HEK293T (cell line): Measurements from ENCODE around the gene ST8SIA6.
A peak's percentile ranks its signal among the peaks of the same experiment; 100 is the strongest.

Experiments used
- CTCF ChIA-PET: fragments of 350-600 bp; formaldehyde crosslinking; extraction: SDS; loops from one replicate; lab custom pipeline; 2021; ENCODE audit warnings: antibody characterized with exemption, inconsistent platforms; lab: Yijun Ruan, JAX
- POLR2A ChIA-PET: fragments of 350-600 bp; formaldehyde crosslinking; extraction: SDS; loops from one replicate; lab custom pipeline; 2020; ENCODE audit warnings: antibody characterized with exemption, inconsistent platforms; lab: Yijun Ruan, JAX
- DNase-seq: peaks from one replicate; pipeline ENCODE4 v3.0.0; 2012; ENCODE audit warnings: mixed read lengths; ENCODE audit errors: extremely low spot score
- ARNT ChIP-seq: fragments of 450-650 bp; IDR thresholded peaks from 2 replicates; pipeline ENCODE4 v1.6.1; 2017; ENCODE audit warnings: mild to moderate bottlenecking
- BHLHE40 ChIP-seq: fragments of 450-650 bp; IDR thresholded peaks from 2 replicates; pipeline ENCODE4 v1.6.1; 2016; ENCODE audit warnings: mild to moderate bottlenecking, moderate library complexity, borderline replicate concordance
- CTBP1 ChIP-seq: fragments of 450-650 bp; IDR thresholded peaks from 2 replicates; pipeline ENCODE4 v1.6.1; 2016; ENCODE audit warnings: borderline replicate concordance
- ELF4 ChIP-seq: fragments of 450-650 bp; IDR thresholded peaks from 2 replicates; pipeline ENCODE4 v1.6.1; 2017; ENCODE audit warnings: antibody characterized with exemption
- FOXA1 ChIP-seq: fragments of 450-650 bp; IDR thresholded peaks from 2 replicates; pipeline ENCODE4 v1.6.1; 2016; ENCODE audit warnings: mild to moderate bottlenecking
- FOXK2 ChIP-seq: fragments of 450-650 bp; IDR thresholded peaks from 2 replicates; pipeline ENCODE4 v1.6.1; 2016; ENCODE audit warnings: mild to moderate bottlenecking
- FOXM1 ChIP-seq: fragments of 450-650 bp; IDR thresholded peaks from 2 replicates; pipeline ENCODE4 v1.6.1; 2017; ENCODE audit warnings: mild to moderate bottlenecking, borderline replicate concordance
- HDGF ChIP-seq: fragments of 450-650 bp; IDR thresholded peaks from 2 replicates; pipeline ENCODE4 v1.6.1; 2017; ENCODE audit warnings: antibody characterized with exemption, borderline replicate concordance
- L3MBTL2 ChIP-seq: fragments of 450-650 bp; conservative IDR thresholded peaks from 2 replicates; pipeline ENCODE4 v1.6.1; 2016; ENCODE audit warnings: mild to moderate bottlenecking
- LEF1 ChIP-seq: fragments of 450-650 bp; IDR thresholded peaks from 2 replicates; pipeline ENCODE4 v1.6.1; 2017; ENCODE audit warnings: mild to moderate bottlenecking, borderline replicate concordance
- NFRKB ChIP-seq: fragments of 450-650 bp; IDR thresholded peaks from 2 replicates; pipeline ENCODE4 v1.6.1; 2016; ENCODE audit warnings: mild to moderate bottlenecking, moderate library complexity
- SP1 ChIP-seq: fragments of 450-650 bp; IDR thresholded peaks from 2 replicates; pipeline ENCODE4 v1.6.1; 2017
- SUZ12 ChIP-seq: fragments of 450-650 bp; IDR thresholded peaks from 2 replicates; pipeline ENCODE4 v1.6.1; 2016; ENCODE audit warnings: mild to moderate bottlenecking
- TARDBP ChIP-seq: fragments of 450-650 bp; IDR thresholded peaks from 2 replicates; pipeline ENCODE4 v1.6.1; 2016
- ZNF384 ChIP-seq: fragments of 450-650 bp; IDR thresholded peaks from 2 replicates; pipeline ENCODE4 v1.6.1; 2016
- TF ChIP-seq, protein P1 (sequence below): fragments of 450-650 bp; IDR thresholded peaks from 2 replicates; pipeline ENCODE4 v1.6.1; 2016

Gene ST8SIA6

DNA sequence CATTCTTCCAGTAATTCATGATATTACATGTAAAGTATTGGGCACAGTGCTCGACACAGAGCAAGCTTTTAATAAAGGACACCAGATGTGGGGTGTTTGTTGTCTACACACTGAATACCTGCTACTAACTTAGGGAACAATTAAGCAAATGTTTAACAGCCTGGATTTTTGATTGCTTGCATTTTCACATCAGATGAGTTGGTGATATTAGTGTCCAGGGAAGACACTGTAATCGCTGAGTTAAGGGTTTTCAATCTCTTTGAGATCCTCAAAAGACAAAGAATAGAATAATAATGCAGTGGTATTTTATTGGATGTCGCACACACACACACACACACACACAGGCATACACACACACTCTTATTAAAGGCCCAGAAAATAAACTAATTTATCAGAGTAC is 147.3 kb downstream of the ST8SIA6 start:
- DNase-seq = no peak
- CTCF ChIA-PET = no interaction called here
- POLR2A ChIA-PET = no interaction called here
- TF ChIP-seq CTBP1 (no peak), NFRKB (no peak), ELF4 (no peak), SUZ12 (no peak)

DNA sequence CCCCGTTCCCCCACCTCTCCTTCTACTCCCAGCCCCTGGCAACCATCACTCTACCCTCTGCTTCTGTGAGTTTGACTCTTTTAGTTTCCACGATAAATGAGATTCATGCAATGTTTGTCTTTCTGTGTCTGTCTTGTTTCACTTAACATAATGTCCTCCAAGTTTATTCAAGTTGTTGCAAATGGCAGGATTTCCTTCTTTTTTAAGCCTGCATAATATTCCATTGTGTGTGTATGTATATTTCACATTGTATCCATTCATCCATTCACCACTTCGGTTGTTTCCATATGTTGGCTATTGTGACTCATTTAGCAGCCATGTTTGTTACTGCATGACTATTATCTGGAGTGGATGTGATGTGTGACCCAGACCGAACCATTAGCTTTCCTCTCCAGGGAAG is 162.0 kb downstream of the ST8SIA6 start:
- POLR2A ChIA-PET = no interaction called here
- no peak for TF ChIP-seq ZNF384
- TF ChIP-seq, protein P1, sequence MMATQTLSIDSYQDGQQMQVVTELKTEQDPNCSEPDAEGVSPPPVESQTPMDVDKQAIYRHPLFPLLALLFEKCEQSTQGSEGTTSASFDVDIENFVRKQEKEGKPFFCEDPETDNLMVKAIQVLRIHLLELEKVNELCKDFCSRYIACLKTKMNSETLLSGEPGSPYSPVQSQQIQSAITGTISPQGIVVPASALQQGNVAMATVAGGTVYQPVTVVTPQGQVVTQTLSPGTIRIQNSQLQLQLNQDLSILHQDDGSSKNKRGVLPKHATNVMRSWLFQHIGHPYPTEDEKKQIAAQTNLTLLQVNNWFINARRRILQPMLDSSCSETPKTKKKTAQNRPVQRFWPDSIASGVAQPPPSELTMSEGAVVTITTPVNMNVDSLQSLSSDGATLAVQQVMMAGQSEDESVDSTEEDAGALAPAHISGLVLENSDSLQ = 0 out of 2 replicates have a peak, but pooled peaks have one; percentile 18
- CTCF ChIA-PET = no interaction called here
- DNase-seq = no peak

DNA sequence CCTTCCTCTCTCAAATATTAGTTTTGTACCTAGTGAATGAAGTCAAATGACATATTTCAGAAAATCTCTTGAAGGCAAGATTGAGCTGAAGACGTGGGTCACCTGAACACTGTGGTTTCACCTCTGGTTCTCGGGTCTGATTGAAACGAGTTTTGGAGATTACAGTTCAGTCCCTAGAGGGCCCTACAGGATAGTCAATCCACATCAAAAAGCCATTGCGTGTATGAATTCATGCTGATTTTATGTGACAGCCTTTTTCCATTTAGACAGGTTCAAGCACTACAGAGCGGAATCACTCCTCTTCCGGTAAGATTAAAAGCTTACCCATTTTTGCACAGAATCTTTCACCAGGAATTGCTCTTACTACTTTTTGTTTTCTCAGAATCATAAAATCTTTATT is 164.2 kb downstream of the ST8SIA6 start:
- ChIA-PET POLR2A (no interaction called here), CTCF (interaction anchor here (0.6 to 1.1 kb wide), 4 partner anchors 51 to 1790 kb away, joined by 3 to 4 read pairs (median 4); no protein-coding TSS in a partner anchor)
- DNase-seq = peak; percentile 31
- TF ChIP-seq LEF1 = no peak
- TF ChIP-seq, protein P1 = peak; percentile 30; the same call in 1 of the 2 replicates

DNA sequence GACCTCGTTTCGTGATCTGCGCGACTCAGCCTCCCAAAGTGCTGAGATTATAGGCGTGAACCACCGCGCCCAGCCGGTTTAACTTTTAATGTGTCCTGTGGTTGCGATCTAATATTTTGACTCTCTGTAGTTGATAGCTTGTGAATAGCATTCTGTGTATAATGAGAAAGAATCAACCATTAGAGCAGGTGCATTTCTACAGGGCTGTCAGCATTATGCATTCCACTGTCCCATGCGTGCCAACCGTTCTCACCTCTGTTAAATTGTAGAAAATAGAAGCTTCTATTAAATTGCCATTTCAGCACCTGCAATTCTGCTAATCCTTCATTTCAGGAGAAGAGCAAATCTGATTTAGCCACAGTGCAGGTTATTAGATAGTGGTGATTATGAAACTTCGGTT is 164.6 kb downstream of the ST8SIA6 start:
- ChIA-PET POLR2A (no interaction called here), CTCF (interaction anchor here (0.6 to 1.1 kb wide), 4 partner anchors 51 to 1790 kb away, joined by 3 to 4 read pairs (median 4); no protein-coding TSS in a partner anchor)
- TF ChIP-seq FOXK2 (no peak), FOXA1 (no peak), ELF4 (no peak), SP1 (no peak), SUZ12 (no peak), HDGF (no peak), ARNT (no peak), BHLHE40 (no peak), CTBP1 (no peak), LEF1 (no peak), ZNF384 (no peak), TARDBP (no peak), NFRKB (no peak), FOXM1 (no peak), L3MBTL2 (no peak)
- TF ChIP-seq, protein P1 = no peak
- DNase-seq = no peak

DNA sequence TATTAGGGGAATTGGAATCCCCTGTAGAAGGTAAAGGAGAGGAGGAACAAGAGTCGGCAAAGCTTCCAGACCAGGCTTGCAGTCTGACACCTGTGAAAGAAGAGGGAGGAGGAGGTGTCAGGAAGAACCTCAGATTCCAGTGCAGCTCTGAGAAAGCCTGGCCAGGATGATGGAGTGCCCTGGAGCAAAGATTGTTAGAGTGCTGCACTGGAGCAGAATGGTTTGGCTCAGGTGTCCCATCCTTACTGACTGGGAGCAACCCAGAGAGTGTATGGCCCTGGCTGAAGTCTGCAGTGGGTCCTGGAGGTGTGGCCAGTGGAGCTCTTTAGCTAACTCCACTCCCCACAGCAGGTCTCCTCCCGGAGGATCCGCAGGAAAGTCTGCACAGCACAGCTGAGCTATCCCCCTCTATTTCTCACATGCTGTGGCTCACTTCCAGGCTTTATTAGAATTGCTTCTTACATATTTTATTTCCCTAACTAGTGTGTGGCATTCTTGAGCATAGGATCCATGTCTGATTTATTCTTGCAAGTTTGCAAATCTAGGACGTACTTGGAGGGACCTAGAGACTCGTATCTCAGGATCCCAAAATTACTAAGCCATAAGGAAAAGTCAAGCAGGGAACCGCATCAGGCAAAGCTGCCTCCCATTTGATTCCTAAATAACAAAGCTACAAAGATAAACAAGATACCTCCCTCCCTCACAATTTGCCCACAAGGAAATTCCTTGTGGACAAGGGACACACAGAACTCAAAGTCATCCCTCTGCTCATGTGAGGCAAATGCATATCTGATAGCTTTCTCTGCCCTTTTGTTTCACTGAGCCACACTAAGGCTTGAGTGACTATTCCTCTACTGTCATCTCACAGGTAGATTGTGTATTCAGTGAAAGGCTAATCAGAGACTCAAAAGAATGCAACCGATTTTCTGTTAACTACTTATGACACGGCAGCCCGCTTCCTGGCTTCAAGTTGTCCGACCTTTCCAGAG is 167.5 kb downstream of the ST8SIA6 start:
- TF ChIP-seq BHLHE40 = no peak
- TF ChIP-seq FOXM1 = no peak
- no peak for TF ChIP-seq ARNT
- TF ChIP-seq NFRKB = no peak
- TF ChIP-seq SP1 = no peak
- no peak for TF ChIP-seq LEF1
- TF ChIP-seq, protein P1 = no peak
- TF ChIP-seq L3MBTL2 = no peak
- no peak for TF ChIP-seq SUZ12
- no peak for TF ChIP-seq CTBP1
- TF ChIP-seq HDGF = no peak
- no peak for TF ChIP-seq TARDBP
- ChIA-PET POLR2A (no interaction called here), CTCF (no interaction called here)
- DNase-seq = no peak

DNA sequence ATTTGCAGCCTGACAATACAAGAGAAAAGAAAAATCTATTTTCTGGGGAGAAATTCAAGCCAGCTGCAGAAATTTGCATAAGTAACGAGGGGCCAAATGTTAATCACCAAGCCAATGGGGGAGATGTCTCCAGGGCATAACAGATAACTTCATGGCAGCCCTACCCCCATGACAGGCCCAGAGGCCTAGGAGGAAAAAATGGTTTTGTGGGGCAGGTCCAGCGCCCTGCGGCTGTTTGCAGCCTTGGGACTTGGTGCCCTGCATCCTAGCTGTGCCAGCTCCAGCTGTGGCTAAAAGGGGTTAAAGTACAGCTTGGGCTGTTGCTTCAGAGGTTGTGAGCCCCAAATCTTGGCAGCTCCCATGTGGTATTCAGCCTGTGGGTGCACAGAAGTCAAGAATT is 172.1 kb downstream of the ST8SIA6 start:
- TF ChIP-seq CTBP1 = no peak
- no peak for TF ChIP-seq FOXA1
- no peak for TF ChIP-seq HDGF
- no peak for TF ChIP-seq NFRKB
- no peak for TF ChIP-seq BHLHE40
- TF ChIP-seq ARNT = no peak
- POLR2A ChIA-PET = no interaction called here
- DNase-seq = no peak
- CTCF ChIA-PET = no interaction called here
